Pancreas (tissue), 10 donors: ENCODE measurements around the gene LTO1. TPM values are rescaled to one million over a fixed set of nuclear protein-coding genes. Genes with fewer than 3 reads are reported as not detected.

Experiments
- ATAC-seq, 4 donors: fragments of 200-7000 bp; cut with Tn5 transposase; one replicate each; pipeline versions ENCODE4 v1.8.0 to v1.9.1; 2020; ENCODE audit warnings: mild to moderate bottlenecking in 4 of 4, moderate library complexity in 4 of 4
- DNase-seq, 6 donors: peaks; one replicate each; pipeline ENCODE4 v3.0.0-alpha.2; 2020
- FAIRE-seq: peaks from 2 replicates; lab custom pipeline; 2012; peaks lifted over from hg19 to GRCh38; lab: Jason Lieb, UNC
- H3K27ac ChIP-seq, 4 donors: fragments of 200-600 bp; sonication (generic); 1 replicate in 3 of 4; 2 replicates in 1 of 4; pipeline versions ENCODE4 v1.5.0 to v1.8.0; 2020
- H3K27me3 ChIP-seq, 4 donors: fragments of 200-600 bp; one replicate each; pipeline ENCODE4 v1.8.0; 2021
- H3K36me3 ChIP-seq, 3 donors: fragments of 200-600 bp; sonication (generic) in 1 of 3; one replicate each; pipeline versions ENCODE4 v1.5.0 to v1.8.0; 2020 to 2021
- H3K4me1 ChIP-seq, 3 donors: fragments of 200-600 bp; one replicate each; pipeline ENCODE4 v1.8.0; 2021
- H3K4me3 ChIP-seq, 4 donors: fragments of 200-600 bp; sonication (generic) in 2 of 4; one replicate each; pipeline versions ENCODE4 v1.5.0 to v1.8.0; 2020 to 2021
- H3K9me3 ChIP-seq, 4 donors: fragments of 200-600 bp; one replicate each; pipeline ENCODE4 v1.8.0; 2021
- CTCF ChIP-seq, 4 donors: fragments of 200-600 bp; sonication (generic) in 3 of 4; IDR thresholded peaks; one replicate each; pipeline versions ENCODE4 v1.5.0 to v1.8.0; 2021; ENCODE audit warnings: antibody characterized with exemption in 4 of 4
- WGBS, 2 donors: extraction: QIAGEN DNeasy Blood & Tissue Kit; methylation state at CpG; one replicate each; pipeline ENCODE4 v1.1.7; 2013; 5-methylcytosine and 5-hydroxymethylcytosine counted together
- intact Hi-C, 3 donors: fragments of 100-400 bp; cut with DNase I; formaldehyde crosslinking; loops; one replicate each; pipeline versions ENCODE4 v1.11.1 to v1.14.2; 2022
- polyA plus RNA-seq, 2 donors: library from polyadenylated mRNA; stranded (reverse); fragments of 200-250 nt; gene quantifications; one replicate each; pipeline ENCODE4 v1.2.3, GENCODE V29; 2013
- total RNA-seq, 6 donors: library from RNA; stranded (reverse); fragmentation: NEBNext Ultra II Directional in 4 of 6; extraction: Animal tissue kit (Norgen Biotek cat#: 25700) in 4 of 6; gene quantifications; one replicate each; pipeline versions ENCODE4 v1.2.1 to v1.2.4, GENCODE V29; 2021 to 2023
- donor health status: healthy with polysubstance abuse.
- donor health status: DM: no; HTN: no; CAD: no; lungs with moderate emphysema.
- donor health status: DM: no; HTN: no; CAD: no.
- donor health status: control.
- donor health status: control.
- donor health status: Bipolar disorder and iron deficiency.
- donor health status: DM: yes; HTN: yes; CAD: no.
- donor health status: DM: no; HTN: no; CAD: no.
- donor health status: DM: no; HTN: no; CAD: no.
- donor health status: DM: yes; HTN: yes; CAD: no.

Gene LTO1
- total and polyA plus RNA-seq, 8 donors = 7.7 to 27.8 (median 12.2) TPM

GRCh38 chr11:69655479-69656428 is 19.4 kb downstream of the LTO1 start:
- Histone ChIP-seq H3K9me3 (no peaks in the 10 kb centered on the region), H3K27me3 (no peaks in the 10 kb centered on the region), H3K4me3 (no peak overlapping the region), H3K4me1 (no peaks in the 10 kb centered on the region), H3K36me3 (peaks cover 0 to 10% (median 0%) of the 10 kb centered on the region in 3 donors), H3K27ac (no peak overlapping the region)
- peak in 2 of 6 donors; percentile 50 to 74 for DNase-seq
- ATAC-seq = peak in 2 of 4 donors; percentile 14 to 18
- FAIRE-seq = no peak
- 70 to 84% methylated on average over 19 of the region's 19 CpGs for WGBS, 2 donors
- intact Hi-C loops = loop anchor here in 1 of 3 donors (10.0 kb wide), 1 partner anchor 561 kb away; no protein-coding TSS in a partner anchor
- no peak for TF ChIP-seq CTCF (IDR thresholded peaks at IDR 0.05)

GRCh38 chr11:69654660-69655478 is 20.3 kb downstream of the LTO1 start:
- no peak for FAIRE-seq

GRCh38 chr11:69654001-69654659 is 21.0 kb downstream of the LTO1 start:
- Histone ChIP-seq H3K9me3 (no peaks in the 10 kb centered on the region), H3K36me3 (peaks cover 0 to 10% (median 0%) of the 10 kb centered on the region in 3 donors), H3K4me1 (no peaks in the 10 kb centered on the region), H3K4me3 (no peak overlapping the region), H3K27ac (peak overlapping the region in 1 of 4 donors; percentile 37), H3K27me3 (no peaks in the 10 kb centered on the region)
- 75% methylated on average over 38 of the region's 38 CpGs for WGBS, 2 donors
- ATAC-seq (peak; percentile 15 to 56 (median 40)), DNase-seq (peak in 2 of 6 donors; percentile 65 to 70), FAIRE-seq (no peak)
- intact Hi-C loops = loop anchor here in 1 of 3 donors (10.0 kb wide), 1 partner anchor 559 kb away; no protein-coding TSS in a partner anchor
- no peak for TF ChIP-seq CTCF (IDR thresholded peaks at IDR 0.05)

More at GRCh38 chr11:69654660-69655478, 20.3 kb downstream of the LTO1 start:
- WGBS, 2 donors = 32 to 44% methylated on average over 27 of the region's 27 CpGs
- H3K9me3 ChIP-seq = no peaks in the 10 kb centered on the region
- no peak overlapping the region for H3K4me3 ChIP-seq
- H3K27me3 ChIP-seq = no peaks in the 10 kb centered on the region
- intact Hi-C loops = loop anchor here in 1 of 3 donors (10.0 kb wide), 1 partner anchor 560 kb away; no protein-coding TSS in a partner anchor
- peaks cover 0 to 10% (median 0%) of the 10 kb centered on the region in 3 donors for H3K36me3 ChIP-seq
- ATAC-seq (peak; percentile 35 to 69 (median 64)), DNase-seq (peak in 3 of 6 donors; percentile 49 to 77 (median 56))
- TF ChIP-seq CTCF (IDR thresholded peaks at IDR 0.05) = no peak
- H3K27ac ChIP-seq = peak overlapping the region in 1 of 4 donors; percentile 37
- H3K4me1 ChIP-seq = no peaks in the 10 kb centered on the region

GRCh38 chr11:69653406-69653960 is 21.7 kb downstream of the LTO1 start:
- Histone ChIP-seq H3K27me3 (no peaks in the 10 kb centered on the region), H3K27ac (no peak overlapping the region), H3K4me3 (no peak overlapping the region), H3K4me1 (no peaks in the 10 kb centered on the region), H3K36me3 (peaks cover 0 to 10% (median 0%) of the 10 kb centered on the region in 3 donors), H3K9me3 (no peaks in the 10 kb centered on the region)
- intact Hi-C loops = loop anchor here in 1 of 3 donors (10.0 kb wide), 1 partner anchor 559 kb away; no protein-coding TSS in a partner anchor
- no peak for TF ChIP-seq CTCF (IDR thresholded peaks at IDR 0.05)
- peak in 2 of 6 donors; percentile 24 to 42 for DNase-seq
- FAIRE-seq = no peak
- no peak for ATAC-seq
- WGBS, 2 donors = 85 to 91% methylated on average over 23 of the region's 23 CpGs
